HG02678 (cell line): Measurements from ENCODE around the gene TPRG1.

Source experiments
- ATAC-seq: cut with Tn5 transposase; IDR thresholded peaks from one replicate; pipeline ENCODE4 v1.9.1; 2021; ENCODE audit warnings: mild to moderate bottlenecking, moderate library complexity; ENCODE audit not compliant: unreplicated experiment

TPRG1 gene

DNA sequence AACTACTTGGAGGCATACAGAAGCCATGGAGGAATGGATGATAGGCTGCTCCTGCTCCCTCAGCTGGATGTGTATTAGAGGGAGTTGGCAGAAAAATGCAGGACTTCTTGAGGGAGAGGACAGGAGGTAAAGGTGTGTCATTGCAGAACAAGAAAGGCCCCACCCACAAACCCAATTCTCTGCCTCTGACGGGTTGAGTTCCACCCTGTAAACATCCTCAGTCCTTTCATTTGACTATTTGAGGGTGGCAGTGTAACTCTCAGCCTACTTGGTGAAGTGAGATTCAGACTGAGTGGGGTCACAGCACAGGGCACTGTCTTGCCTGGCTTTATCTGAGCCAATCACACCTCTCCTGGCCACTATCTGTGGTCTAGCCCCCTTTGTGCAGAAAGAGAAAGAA lies at the start of gene TPRG1:
TPRG1 (plus strand) TSS at position 265 of the 400 bp plus-strand sequence. CDS start 35,414 bp downstream, outside the sequence.
- no peak for ATAC-seq

- ATAC-seq = no peak
Measured at GRCh38 chr3:189122110-189122509, 49.7 kb upstream of the TPRG1 start.

GRCh38 chr3:189122526-189123205 lies 49.1 kb upstream of the TPRG1 start:
- ATAC-seq = no peak

DNA sequence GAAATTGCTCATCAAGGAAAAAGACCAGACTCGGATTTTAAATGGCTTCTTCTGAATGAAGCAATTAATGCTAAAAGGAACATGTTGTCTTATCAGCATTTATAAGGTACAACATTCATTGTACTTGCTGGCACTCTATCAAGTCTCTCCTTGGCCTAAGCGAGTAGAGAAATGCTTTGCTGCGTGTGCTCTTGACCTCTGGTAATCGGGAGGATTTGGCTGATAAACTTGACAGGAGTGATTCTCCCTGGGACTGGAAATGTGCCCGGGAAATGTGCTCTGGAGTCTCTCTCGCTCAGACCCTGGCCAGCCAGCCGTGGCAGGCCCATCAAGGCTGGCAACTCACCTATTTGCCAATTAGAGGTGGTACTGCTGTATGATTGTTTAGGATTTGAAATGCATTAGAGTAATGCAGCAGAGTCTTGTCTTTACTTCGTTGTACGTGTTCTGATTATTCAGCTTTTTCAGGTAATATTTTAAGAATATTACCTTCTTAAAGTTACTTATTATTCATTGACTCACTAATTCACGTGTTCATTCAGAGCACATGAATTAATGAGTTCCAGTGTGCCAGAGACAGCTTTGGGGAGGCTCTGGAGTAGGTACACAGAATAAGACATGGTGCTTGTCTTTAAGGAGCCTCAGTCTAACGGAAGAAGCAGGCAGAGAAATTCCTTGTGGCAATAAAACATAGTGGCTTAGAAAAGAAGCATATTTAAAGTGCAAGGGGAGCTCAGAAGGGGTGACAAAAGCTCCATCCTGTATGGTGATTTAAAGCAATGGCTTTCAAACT lies 48.0 kb upstream of the TPRG1 start:
- no peak for ATAC-seq

DNA sequence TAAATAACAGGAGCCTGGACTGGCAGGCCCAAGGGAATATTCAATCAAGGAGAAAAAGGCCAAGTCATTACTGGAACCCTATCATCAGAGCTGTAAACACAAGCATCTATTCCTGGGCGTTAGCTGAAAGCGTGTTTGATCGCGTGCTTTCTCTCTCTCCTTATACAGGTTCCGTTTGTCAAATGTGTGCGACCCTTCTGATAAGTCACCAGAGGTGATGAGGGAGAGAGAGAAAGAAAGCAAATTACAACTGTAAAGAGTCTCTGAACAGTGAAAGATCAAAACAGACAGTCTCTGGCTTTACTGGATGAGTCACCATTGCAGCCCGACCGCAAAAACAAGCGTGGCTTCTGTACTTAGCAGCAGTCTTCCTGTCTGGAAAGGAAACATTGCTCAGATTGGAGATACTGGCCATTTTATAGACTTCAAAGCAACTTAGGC lies 39.5 kb upstream of the TPRG1 start:
- ATAC-seq = peak; percentile 76

- ATAC-seq = no peak
Measured at GRCh38 chr3:189132839-189133238, 38.9 kb upstream of the TPRG1 start.

DNA sequence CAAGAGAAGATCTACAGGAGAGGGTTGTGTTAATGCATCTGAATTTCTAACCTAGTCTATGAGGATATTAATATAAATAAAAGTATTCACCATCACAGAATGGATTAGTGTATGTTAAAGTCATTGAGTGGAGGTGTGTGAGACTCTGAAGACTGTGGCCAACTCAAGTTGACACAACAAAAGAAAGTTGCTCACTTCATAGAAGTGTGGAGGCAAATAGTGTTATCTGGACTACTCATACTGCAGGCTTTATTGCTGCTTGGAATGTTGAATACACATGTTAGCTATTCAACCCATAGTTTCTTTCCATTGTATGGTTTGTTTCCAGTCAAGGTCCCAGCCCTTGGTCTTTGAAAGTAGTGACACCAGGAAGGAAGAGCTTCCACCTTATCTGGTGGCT lies 38.0 kb upstream of the TPRG1 start:
- no peak for ATAC-seq

DNA sequence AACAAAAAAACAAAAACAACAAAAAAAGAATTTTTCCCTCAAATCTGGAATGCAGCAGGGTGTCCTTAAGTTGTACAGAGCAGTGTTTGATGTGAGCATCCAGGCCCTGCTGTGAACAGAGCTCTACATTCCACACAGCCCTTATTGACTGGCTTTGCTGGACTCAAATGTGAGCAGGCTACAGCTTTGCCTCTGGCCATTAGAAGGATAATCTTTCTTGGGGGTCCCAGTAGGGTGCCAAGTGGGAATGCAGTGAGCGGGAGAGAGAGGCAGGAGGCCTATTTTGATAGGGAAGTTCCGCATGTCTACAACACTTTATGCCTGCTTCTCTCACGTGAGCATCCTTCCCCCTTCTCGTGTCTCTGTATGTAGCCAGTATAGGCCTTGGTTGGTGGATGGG lies 34.4 kb upstream of the TPRG1 start:
- no peak for ATAC-seq

- ATAC-seq = no peak
Measured at GRCh38 chr3:189138901-189139610, 32.7 kb upstream of the TPRG1 start.

DNA sequence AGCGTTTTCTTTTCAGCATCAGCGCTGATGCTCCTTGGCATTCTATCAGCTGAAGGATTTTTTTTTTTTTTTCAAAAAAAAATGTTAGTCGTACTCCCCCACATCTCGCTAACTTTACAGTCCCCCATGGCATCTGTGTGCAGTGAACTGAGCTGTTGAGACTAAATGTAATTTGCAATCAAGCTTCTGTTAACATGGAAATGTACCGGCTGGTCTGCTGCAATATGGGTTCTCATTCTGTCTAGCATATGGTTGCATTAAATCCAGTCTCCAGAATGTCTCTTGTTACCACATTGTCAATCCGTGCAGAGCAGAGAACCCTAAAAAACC lies 32.2 kb upstream of the TPRG1 start:
- ATAC-seq = no peak

GRCh38 chr3:189142527-189142926 lies 29.2 kb upstream of the TPRG1 start:
- ATAC-seq = no peak

DNA sequence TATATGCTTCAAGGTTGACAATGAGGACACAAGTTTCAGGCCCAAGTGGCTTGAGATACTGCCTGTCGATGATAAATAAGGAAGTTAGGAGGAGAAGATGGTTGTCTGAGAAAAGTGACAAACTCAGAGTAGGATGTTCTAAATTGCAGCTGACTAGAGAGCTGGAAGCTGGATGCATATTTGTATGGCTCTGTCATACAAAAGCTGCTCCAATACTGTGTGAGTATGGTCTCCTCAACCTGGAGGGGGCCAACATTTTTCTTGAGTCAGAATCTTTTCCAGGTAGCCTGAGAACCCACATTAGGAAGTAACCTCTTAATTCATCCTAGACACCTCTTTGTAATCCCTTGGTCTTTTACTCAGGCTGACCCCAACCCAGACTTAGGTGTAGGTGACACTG lies 28.4 kb upstream of the TPRG1 start:
- ATAC-seq = no peak

- no peak for ATAC-seq
Measured at GRCh38 chr3:189143771-189144170, 28.0 kb upstream of the TPRG1 start.

DNA sequence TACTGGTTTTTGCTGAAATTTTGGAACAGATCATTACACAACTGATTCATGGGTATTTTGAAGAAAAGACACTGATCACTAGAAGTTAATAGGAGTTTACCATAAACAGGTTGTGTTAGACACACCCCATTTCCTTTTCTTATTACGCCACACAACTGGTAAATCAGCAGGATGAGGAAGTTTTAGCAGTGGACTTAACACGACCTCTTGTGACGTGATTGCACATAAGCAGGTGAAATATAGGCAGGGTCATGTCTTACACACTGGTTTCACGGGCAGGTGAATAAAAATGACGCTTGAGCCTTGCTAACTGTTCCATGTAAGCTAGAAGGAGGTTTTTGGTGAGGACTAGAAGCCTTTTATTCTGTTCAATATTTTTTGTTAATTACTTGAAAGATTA lies 27.1 kb upstream of the TPRG1 start:
- no peak for ATAC-seq

GRCh38 chr3:189146848-189147247 lies 24.9 kb upstream of the TPRG1 start:
- no peak for ATAC-seq

- peak; percentile 87 for ATAC-seq
Measured at GRCh38 chr3:189148081-189148507, 23.7 kb upstream of the TPRG1 start.

DNA sequence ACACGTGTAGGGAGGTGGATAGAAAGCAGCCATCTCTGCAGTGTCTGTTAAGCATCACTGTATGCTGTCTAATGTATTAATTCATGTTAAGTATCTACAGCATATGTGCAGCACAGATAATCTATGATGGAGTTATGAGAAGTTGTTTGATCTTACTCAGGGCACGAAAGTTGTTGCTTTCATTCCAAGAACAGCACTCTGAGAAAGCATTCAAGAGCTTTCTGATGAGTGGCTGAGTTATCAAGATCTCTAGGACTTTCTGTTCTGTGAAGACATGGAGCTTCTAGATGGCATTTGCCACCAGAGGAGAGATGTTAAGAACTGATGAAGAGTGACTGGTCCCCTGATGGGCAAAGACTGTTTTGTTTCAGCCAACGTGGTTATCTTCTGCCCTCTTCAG lies 22.6 kb upstream of the TPRG1 start:
- no peak for ATAC-seq

GRCh38 chr3:189157232-189158007 lies 14.4 kb upstream of the TPRG1 start:
- ATAC-seq = no peak

DNA sequence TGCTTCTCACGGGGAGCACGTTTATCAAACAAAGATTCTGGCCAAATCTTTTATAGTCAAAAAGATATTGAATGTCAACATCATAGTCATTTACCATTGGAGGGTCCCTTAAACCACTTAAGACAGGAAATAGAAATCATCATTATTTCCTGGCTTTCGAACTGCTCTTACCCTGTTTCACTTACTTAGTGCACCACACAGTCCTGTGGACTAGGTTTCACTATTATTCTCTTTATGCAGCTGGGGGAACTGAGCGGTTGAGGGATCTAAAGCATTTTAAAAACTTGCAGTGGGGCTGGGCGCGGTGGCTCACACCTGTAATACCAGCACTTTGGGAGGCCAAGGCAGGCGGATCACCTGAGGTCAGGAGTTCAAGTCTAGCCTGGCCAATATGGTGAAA lies 13.7 kb upstream of the TPRG1 start:
- no peak for ATAC-seq

GRCh38 chr3:189160519-189161309 lies 11.1 kb upstream of the TPRG1 start:
- ATAC-seq = no peak
